ENCODE measurements around the gene SHISAL1. TPM values are rescaled to one million over a fixed set of nuclear protein-coding genes. Genes with fewer than 3 reads are reported as not detected.

The SHISAL1 gene
- total RNA-seq, 4 donors from 2014 or later: 0.17 to 0.89 (median 0.22) TPM

DNA sequence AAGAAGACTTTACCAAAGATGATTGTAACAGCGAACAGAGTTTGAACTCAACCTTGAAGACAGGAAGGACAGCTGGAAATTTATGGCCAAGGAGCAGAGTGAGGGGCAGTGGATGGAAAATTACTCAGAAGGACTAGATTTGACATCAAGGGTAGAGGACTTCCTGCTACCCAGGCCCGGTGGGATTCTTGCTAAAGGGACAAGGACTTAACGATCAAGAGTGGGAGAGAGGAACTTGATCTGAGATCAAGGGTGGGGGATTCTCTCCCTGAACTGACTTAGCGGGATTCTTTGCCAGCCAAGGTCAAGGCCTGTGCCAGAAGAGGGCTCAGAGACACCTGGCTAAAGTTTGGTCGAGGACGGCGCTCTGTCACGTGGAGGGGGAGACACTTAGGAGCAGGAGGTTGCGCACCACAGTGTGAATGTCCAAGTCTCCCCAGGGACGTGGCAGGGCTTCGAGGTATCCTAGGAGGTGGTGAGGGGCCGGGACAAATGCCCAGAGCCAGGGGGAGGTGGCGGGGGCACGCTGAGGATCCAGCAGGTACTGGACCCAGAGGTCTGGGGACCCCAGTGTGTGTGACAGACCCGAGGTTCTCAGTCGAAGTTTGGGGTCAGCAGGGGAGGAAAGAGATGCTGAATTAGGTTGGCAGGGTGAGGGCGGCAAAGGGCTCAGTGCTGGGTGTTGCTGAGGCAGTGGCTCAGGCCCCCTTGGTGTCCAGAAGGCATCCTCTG lies 46.1 kb upstream of the SHISAL1 start:
- H3K4me1 ChIP-seq: peaks cover 35% of the 10 kb centered on the region
- no peaks in the 10 kb centered on the region for H3K36me3 ChIP-seq
- TF ChIP-seq EP300 (IDR thresholded peaks at IDR 0.05) (no peak), POLR2A (IDR thresholded peaks at IDR 0.05) (no peak), POLR2AphosphoS5 (IDR thresholded peaks at IDR 0.05) (no peak)
- TF ChIP-seq, protein P1, sequence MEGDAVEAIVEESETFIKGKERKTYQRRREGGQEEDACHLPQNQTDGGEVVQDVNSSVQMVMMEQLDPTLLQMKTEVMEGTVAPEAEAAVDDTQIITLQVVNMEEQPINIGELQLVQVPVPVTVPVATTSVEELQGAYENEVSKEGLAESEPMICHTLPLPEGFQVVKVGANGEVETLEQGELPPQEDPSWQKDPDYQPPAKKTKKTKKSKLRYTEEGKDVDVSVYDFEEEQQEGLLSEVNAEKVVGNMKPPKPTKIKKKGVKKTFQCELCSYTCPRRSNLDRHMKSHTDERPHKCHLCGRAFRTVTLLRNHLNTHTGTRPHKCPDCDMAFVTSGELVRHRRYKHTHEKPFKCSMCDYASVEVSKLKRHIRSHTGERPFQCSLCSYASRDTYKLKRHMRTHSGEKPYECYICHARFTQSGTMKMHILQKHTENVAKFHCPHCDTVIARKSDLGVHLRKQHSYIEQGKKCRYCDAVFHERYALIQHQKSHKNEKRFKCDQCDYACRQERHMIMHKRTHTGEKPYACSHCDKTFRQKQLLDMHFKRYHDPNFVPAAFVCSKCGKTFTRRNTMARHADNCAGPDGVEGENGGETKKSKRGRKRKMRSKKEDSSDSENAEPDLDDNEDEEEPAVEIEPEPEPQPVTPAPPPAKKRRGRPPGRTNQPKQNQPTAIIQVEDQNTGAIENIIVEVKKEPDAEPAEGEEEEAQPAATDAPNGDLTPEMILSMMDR (IDR thresholded peaks at IDR 0.05): no peak
- no peak overlapping the region for H3K27ac ChIP-seq
- peak; percentile 63 to 72 for DNase-seq (ENCODE audit: low spot score in 2 of 2)
- H3K9me3 ChIP-seq: no peaks in the 10 kb centered on the region
- no peak overlapping the region for H3K4me3 ChIP-seq
- peaks cover 26% of the 10 kb centered on the region for H3K27me3 ChIP-seq
- WGBS: 90% methylated on average over 16 of the region's 17 CpGs

DNA sequence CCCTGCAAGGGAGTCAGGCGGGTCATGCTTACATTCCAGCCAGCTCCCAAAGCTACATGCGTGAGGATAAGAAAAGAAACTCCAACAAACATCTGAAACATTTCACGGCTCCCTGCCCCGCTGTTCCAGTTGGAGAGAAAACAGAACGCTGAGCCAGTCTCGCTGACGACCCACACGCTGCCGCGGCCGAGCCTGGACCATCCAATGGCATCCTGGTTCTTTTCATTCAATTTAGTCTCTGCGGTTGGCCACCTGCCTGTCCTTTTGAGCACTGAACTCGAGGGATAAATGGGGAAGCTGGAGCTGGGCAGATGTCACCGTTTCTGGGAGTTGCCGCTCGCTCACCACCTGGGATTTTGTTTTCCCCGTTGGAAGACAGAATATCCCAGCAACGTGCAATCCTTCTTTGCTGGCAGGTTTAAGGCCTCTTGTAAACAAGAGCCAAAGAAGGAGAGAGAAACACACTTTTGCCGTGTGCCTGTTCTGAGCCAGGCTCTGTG lies 45.3 kb upstream of the SHISAL1 start:
- Histone ChIP-seq H3K27me3 (peaks cover 29% of the 10 kb centered on the region), H3K4me3 (no peak overlapping the region), H3K36me3 (no peaks in the 10 kb centered on the region), H3K27ac (no peak overlapping the region), H3K9me3 (no peaks in the 10 kb centered on the region), H3K4me1 (peaks cover 30% of the 10 kb centered on the region)
- peak; percentile 35 to 46 for DNase-seq (ENCODE audit: low spot score in 2 of 2)
- 40% methylated on average over 18 of the region's 19 CpGs for WGBS
- TF ChIP-seq EP300 (IDR thresholded peaks at IDR 0.05) (no peak), POLR2A (IDR thresholded peaks at IDR 0.05) (no peak)

DNA sequence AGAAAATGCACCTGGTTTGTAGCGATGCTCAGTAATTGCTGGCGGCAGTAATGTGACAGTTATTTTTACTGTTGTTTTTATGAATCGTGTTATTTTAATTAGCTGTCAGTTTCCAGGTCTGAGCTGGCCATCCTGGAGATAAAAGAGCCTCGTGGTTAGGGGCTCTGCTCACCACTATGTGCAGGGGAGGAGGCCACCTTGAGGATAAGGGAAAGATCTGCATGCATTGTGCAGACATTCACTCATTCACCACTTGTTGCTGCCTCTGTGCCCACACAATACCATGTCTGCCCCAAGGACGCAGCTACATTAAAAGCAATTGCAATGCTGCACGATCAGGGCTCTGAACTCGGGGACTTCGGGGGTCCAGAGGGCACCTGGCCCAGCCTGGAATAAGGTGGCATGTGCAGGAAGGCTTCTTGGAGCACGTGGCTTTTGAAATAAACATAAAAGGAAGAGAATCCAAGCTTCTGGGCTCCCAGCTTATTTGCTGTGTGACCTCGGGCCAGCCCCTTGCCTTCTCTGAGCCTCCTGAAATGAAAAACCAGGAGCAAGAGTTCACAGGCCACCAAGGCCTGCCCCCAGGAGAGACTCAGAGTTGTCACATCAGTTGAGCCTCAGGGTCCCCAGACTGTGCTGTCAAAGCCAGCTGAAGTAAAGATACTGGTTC lies 44.7 kb upstream of the SHISAL1 start:
- TF ChIP-seq EP300 (IDR thresholded peaks at IDR 0.05) (no peak), POLR2A (IDR thresholded peaks at IDR 0.05) (no peak), POLR2AphosphoS5 (IDR thresholded peaks at IDR 0.05) (no peak)
- TF ChIP-seq, protein P1 (IDR thresholded peaks at IDR 0.05): no peak
- Histone ChIP-seq H3K36me3 (no peaks in the 10 kb centered on the region), H3K27me3 (peaks cover 34% of the 10 kb centered on the region), H3K4me1 (peaks cover 24% of the 10 kb centered on the region), H3K27ac (no peak overlapping the region), H3K9me3 (no peaks in the 10 kb centered on the region), H3K4me3 (no peak overlapping the region)
- 45% methylated on average over 7 of the region's 10 CpGs for WGBS
- DNase-seq (ENCODE audit: low spot score in 2 of 2): peak in 1 of 2 donors; percentile 72

DNA sequence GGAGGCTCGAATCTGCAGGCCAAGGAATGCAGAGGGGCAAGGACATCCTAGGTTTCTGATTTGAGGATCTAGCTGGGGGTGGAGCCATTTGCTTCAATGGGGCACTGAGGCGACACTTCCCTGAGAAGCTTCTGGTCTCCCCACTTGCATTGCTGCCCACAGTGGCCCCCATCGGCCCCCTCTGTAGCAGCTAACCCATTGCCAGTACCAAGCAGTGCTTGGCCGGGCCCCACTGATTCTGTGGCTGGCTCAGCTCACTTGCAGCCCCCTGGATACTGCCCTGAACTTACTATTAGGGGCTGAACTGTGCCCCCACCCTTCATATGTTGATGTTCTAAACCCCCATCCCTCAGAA lies 42.9 kb upstream of the SHISAL1 start:
- Histone ChIP-seq H3K27me3 (peaks cover 45% of the 10 kb centered on the region), H3K36me3 (no peaks in the 10 kb centered on the region), H3K4me1 (peaks cover 17% of the 10 kb centered on the region), H3K27ac (no peak overlapping the region), H3K4me3 (no peak overlapping the region), H3K9me3 (no peaks in the 10 kb centered on the region)
- DNase-seq (ENCODE audit: low spot score in 2 of 2): peak; percentile 34 to 56
- 76% methylated on average over 4 of the region's 4 CpGs for WGBS
- TF ChIP-seq POLR2A (IDR thresholded peaks at IDR 0.05) (no peak), POLR2AphosphoS5 (IDR thresholded peaks at IDR 0.05) (no peak), EP300 (IDR thresholded peaks at IDR 0.05) (no peak)
- TF ChIP-seq, protein P1 (IDR thresholded peaks at IDR 0.05): no peak

DNA sequence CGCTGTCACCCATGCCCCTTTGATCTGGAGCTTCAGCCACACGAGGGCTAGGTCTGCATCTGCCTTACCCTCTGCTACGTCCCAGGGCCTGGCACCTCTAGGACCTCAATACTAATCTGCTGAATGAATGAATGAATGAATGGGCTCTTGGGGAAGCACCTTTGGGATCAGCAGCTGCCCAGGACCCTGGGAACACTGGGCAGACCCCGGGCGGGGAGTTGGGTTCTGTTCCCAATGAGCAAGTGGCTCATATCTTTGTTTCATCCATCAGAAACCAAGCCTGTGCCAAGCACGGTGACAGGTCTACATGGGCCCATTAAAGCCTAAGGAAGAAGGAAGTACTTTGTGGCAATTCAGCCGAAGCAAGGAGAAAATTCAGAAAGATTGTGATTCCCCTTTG lies 41.5 kb upstream of the SHISAL1 start:
- Histone ChIP-seq H3K27ac (no peak overlapping the region), H3K27me3 (peaks cover 55% of the 10 kb centered on the region), H3K4me3 (no peak overlapping the region), H3K9me3 (no peaks in the 10 kb centered on the region), H3K4me1 (peaks cover 10% of the 10 kb centered on the region), H3K36me3 (no peaks in the 10 kb centered on the region)
- 78% methylated on average over 7 of the region's 7 CpGs for WGBS
- TF ChIP-seq EP300 (IDR thresholded peaks at IDR 0.05) (no peak), POLR2AphosphoS5 (IDR thresholded peaks at IDR 0.05) (no peak), POLR2A (IDR thresholded peaks at IDR 0.05) (no peak)
- TF ChIP-seq, protein P1 (IDR thresholded peaks at IDR 0.05): no peak
- peak; percentile 19 to 57 for DNase-seq (ENCODE audit: low spot score in 2 of 2)
